ENCODE data around the gene PCDHGC4. TPM values are rescaled to one million over a fixed set of nuclear protein-coding genes. Genes with fewer than 3 reads are reported as not detected.
A peak's percentile ranks its signal among the peaks of the same experiment; 100 is the strongest.

The PCDHGC4 gene
- total RNA-seq, 1 experiment from 2014 or later = 2.2 TPM

DNA sequence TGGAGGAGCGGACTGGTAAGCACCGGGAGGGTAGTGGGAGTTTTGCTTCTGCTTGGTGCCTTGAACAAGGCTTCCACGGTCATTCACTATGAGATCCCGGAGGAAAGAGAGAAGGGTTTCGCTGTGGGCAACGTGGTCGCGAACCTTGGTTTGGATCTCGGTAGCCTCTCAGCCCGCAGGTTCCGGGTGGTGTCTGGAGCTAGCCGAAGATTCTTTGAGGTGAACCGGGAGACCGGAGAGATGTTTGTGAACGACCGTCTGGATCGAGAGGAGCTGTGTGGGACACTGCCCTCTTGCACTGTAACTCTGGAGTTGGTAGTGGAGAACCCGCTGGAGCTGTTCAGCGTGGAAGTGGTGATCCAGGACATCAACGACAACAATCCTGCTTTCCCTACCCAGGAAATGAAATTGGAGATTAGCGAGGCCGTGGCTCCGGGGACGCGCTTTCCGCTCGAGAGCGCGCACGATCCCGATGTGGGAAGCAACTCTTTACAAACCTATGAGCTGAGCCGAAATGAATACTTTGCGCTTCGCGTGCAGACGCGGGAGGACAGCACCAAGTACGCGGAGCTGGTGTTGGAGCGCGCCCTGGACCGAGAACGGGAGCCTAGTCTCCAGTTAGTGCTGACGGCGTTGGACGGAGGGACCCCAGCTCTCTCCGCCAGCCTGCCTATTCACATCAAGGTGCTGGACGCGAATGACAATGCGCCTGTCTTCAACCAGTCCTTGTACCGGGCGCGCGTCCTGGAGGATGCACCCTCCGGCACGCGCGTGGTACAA, 8.5 kb upstream of the PCDHGC4 start:
- intact Hi-C loops (cut with micrococcal nuclease; ENCODE audit: unreplicated experiment) = loop anchor here (5.0 kb wide), 2 partner anchors 74 to 81 kb away; partner anchors contain the start of gene PCDHGA9
- CTCF ChIA-PET = interaction anchor here (0.5 to 2.2 kb wide), 11 partner anchors 21 to 690 kb away, joined by 3 to 27 read pairs (median 5); partner anchors contain the start of genes PCDHA1, PCDHB14, PCDHGA9 and PCDHGB7
- H3K4me3 Mint-ChIP-seq (ENCODE audit: low read depth, unreplicated experiment) = peak overlapping the region; percentile 91
- peaks cover 10% of the 10 kb centered on the region for H3K4me1 Mint-ChIP-seq (ENCODE audit: low read depth, unreplicated experiment)
- TF ChIP-seq, protein P1, sequence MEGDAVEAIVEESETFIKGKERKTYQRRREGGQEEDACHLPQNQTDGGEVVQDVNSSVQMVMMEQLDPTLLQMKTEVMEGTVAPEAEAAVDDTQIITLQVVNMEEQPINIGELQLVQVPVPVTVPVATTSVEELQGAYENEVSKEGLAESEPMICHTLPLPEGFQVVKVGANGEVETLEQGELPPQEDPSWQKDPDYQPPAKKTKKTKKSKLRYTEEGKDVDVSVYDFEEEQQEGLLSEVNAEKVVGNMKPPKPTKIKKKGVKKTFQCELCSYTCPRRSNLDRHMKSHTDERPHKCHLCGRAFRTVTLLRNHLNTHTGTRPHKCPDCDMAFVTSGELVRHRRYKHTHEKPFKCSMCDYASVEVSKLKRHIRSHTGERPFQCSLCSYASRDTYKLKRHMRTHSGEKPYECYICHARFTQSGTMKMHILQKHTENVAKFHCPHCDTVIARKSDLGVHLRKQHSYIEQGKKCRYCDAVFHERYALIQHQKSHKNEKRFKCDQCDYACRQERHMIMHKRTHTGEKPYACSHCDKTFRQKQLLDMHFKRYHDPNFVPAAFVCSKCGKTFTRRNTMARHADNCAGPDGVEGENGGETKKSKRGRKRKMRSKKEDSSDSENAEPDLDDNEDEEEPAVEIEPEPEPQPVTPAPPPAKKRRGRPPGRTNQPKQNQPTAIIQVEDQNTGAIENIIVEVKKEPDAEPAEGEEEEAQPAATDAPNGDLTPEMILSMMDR (IDR thresholded peaks at IDR 0.05; ENCODE audit: unreplicated experiment) = no peak
- DNase-seq = peak; percentile 55
- H3K27me3 Mint-ChIP-seq (ENCODE audit: unreplicated experiment) = no peaks in the 10 kb centered on the region
- peaks cover 28% of the 10 kb centered on the region for H3K36me3 Mint-ChIP-seq (ENCODE audit: insufficient read depth, unreplicated experiment)
- TSS peak; percentile 76 for BruUV-seq (replicated peaks)
- no peaks in the 10 kb centered on the region for H3K9me3 Mint-ChIP-seq (ENCODE audit: low read depth, unreplicated experiment)
- H3K27ac Mint-ChIP-seq (ENCODE audit: unreplicated experiment) = peak overlapping the region; percentile 80

GRCh38 chr5:141477044-141477575, 7.7 kb upstream of the PCDHGC4 start:
- intact Hi-C loops (cut with micrococcal nuclease; ENCODE audit: unreplicated experiment) = loop anchor here (5.0 kb wide), 2 partner anchors 75 to 80 kb away; partner anchors contain the start of gene PCDHGA9
- no peak for DNase-seq
- TF ChIP-seq, protein P1 (IDR thresholded peaks at IDR 0.05; ENCODE audit: unreplicated experiment) = no peak
- CTCF ChIA-PET = interaction anchor here (0.8 to 2.2 kb wide), 5 partner anchors 44 to 254 kb away, joined by 4 to 27 read pairs (median 10); partner anchors contain the start of genes PCDHB14 and PCDHGA9
- peaks cover 10% of the 10 kb centered on the region for H3K4me1 Mint-ChIP-seq (ENCODE audit: low read depth, unreplicated experiment)
- H3K36me3 Mint-ChIP-seq (ENCODE audit: insufficient read depth, unreplicated experiment) = peaks cover 28% of the 10 kb centered on the region
- BruUV-seq (replicated peaks) = no TSS peak
- no peaks in the 10 kb centered on the region for H3K9me3 Mint-ChIP-seq (ENCODE audit: low read depth, unreplicated experiment)
- H3K27me3 Mint-ChIP-seq (ENCODE audit: unreplicated experiment) = no peaks in the 10 kb centered on the region
- peak overlapping the region; percentile 91 for H3K4me3 Mint-ChIP-seq (ENCODE audit: low read depth, unreplicated experiment)
- H3K27ac Mint-ChIP-seq (ENCODE audit: unreplicated experiment) = peak overlapping the region; percentile 40

GRCh38 chr5:141477815-141478214, 7.0 kb upstream of the PCDHGC4 start:
- Mint-ChIP-seq H3K9me3 (ENCODE audit: low read depth, unreplicated experiment) (no peaks in the 10 kb centered on the region), H3K27ac (ENCODE audit: unreplicated experiment) (peak overlapping the region; percentile 40), H3K4me3 (ENCODE audit: low read depth, unreplicated experiment) (peak overlapping the region; percentile 91), H3K27me3 (ENCODE audit: unreplicated experiment) (no peaks in the 10 kb centered on the region), H3K4me1 (ENCODE audit: low read depth, unreplicated experiment) (peaks cover 10% of the 10 kb centered on the region), H3K36me3 (ENCODE audit: insufficient read depth, unreplicated experiment) (peaks cover 28% of the 10 kb centered on the region)
- TF ChIP-seq, protein P1 (IDR thresholded peaks at IDR 0.05; ENCODE audit: unreplicated experiment) = no peak
- intact Hi-C loops (cut with micrococcal nuclease; ENCODE audit: unreplicated experiment) = loop anchor here (5.0 kb wide), 2 partner anchors 76 to 79 kb away; partner anchors contain the start of gene PCDHGA9
- no peak for DNase-seq
- no TSS peak for BruUV-seq (replicated peaks)
- CTCF ChIA-PET = no interaction called here

DNA sequence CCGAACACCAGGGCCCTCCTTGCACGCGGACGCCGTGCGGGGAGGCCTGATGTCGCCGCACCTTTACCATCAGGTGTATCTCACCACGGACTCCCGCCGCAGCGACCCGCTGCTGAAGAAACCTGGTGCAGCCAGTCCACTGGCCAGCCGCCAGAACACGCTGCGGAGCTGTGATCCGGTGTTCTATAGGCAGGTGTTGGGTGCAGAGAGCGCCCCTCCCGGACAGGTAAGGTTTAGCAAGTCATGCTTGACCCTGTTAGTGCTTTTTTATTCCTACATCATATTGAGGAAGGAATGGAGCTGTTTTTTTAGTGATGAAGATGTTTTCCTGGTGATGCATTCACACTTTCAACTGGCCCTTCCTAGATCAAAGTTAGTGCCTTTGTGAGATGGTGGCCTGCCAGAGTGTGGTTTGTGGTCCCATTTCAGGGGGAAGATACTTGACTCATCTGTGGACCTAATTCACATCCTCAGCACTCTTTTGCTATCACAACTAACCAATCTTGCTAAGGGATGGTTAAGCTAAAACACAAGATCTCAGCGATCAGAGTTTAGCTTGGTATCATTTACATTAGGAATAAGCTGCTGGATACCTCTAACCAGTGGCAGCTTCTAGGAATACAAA, 6.4 kb upstream of the PCDHGC4 start:
- Mint-ChIP-seq H3K4me1 (ENCODE audit: low read depth, unreplicated experiment) (peaks cover 10% of the 10 kb centered on the region), H3K27ac (ENCODE audit: unreplicated experiment) (no peak overlapping the region), H3K4me3 (ENCODE audit: low read depth, unreplicated experiment) (peak overlapping the region; percentile 91), H3K36me3 (ENCODE audit: insufficient read depth, unreplicated experiment) (peaks cover 28% of the 10 kb centered on the region), H3K9me3 (ENCODE audit: low read depth, unreplicated experiment) (peaks cover 4% of the 10 kb centered on the region), H3K27me3 (ENCODE audit: unreplicated experiment) (no peaks in the 10 kb centered on the region)
- no TSS peak for BruUV-seq (replicated peaks)
- TF ChIP-seq, protein P1 (IDR thresholded peaks at IDR 0.05; ENCODE audit: unreplicated experiment) = no peak
- intact Hi-C loops (cut with micrococcal nuclease; ENCODE audit: unreplicated experiment) = loop anchor here (5.0 kb wide), 2 partner anchors 76 to 79 kb away; partner anchors contain the start of gene PCDHGA9
- DNase-seq = no peak
- CTCF ChIA-PET = no interaction called here

All from Calu3 (cell line).